ENCODE data around the gene RNF152.

RNF152 gene

DNA sequence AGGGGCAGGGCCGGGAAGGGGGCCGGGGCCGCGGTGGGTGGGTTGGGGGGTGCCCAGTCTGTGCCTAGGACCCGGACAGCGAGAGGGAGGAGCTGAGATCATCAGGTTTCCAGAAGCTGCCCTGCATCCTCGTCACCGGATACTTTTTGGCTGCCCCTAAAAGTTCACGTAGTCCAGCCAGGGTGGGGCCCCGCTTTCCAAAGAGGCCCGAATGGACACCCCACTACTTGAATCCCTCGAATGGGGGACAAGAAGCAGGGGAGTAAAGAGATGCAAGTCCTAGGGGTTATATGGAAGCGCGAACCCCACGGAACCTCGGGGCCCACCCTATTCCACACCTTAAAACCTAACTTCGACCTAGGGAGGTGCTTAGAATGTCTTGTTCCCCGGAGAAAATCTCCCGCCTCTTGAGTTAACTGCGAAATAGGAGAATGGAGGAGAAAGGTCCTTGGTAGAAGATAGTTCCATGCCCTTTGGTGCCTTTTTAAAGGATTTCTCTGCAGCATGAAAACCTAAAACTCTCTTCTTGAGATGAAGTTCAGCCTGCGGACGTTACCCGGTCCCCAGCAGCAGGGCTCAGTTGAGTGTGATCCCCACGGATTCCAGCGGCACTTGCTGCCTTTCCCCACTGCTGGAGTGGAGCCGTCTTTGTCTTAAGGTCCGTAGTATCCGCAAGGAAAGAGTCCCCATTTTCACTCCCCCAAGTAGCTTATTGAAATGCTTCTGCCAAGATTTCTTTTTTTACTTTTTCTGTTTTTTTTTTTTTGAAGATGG lies 2.1 kb upstream of the RNF152 start:
- DNase-seq (ENCODE audit: extremely low read depth, low read depth): no peak
- peak overlapping the region; percentile 94 for H3K4me3 ChIP-seq (replicated peaks; ENCODE audit: low read depth, low read length)
- no peak for TF ChIP-seq CTCF (IDR thresholded peaks at IDR 0.05; ENCODE audit: low read depth, low read length, missing control alignments)

GRCh38 chr18:61893971-61894750 lies 1.4 kb upstream of the RNF152 start:
- H3K4me3 ChIP-seq (replicated peaks; ENCODE audit: low read depth, low read length): peak overlapping the region; percentile 94
- no peak for TF ChIP-seq CTCF (IDR thresholded peaks at IDR 0.05; ENCODE audit: low read depth, low read length, missing control alignments)
- DNase-seq (ENCODE audit: extremely low read depth, low read depth): no peak

DNA sequence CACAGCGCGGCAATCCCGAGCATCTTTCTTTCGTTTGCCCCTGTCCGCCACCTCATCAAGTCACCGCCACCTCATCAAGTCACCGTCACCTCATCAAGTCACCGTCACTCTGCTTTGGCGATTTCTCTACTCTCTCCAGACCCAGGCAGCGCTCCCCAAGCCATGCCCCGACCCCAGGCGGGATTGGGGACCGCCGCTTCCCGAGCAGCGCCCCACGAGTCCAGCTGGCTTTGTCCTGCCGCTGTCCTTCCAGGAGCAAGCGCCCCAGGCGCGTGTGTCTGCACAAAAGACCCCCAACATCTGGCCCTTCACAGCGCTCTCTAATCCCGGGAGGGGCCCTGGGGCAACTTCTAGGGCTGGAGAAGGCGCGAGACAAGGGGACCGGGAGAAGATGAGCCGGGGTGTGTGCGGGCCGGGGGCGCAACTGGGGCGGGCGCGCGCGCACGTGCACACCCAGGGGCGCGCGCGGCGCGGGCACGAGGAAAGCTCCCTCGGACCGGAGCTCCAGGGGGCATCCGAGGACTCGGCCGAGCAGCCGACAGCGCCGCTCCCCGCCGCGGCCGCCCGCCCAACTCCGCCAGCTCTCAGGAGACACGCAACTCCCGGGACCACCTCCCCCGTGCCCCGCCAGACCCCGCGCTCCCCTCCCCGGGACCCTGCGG lies 633 bp upstream of the RNF152 start:
- peak overlapping the region; percentile 94 for H3K4me3 ChIP-seq (replicated peaks; ENCODE audit: low read depth, low read length)
- TF ChIP-seq CTCF (IDR thresholded peaks at IDR 0.05; ENCODE audit: low read depth, low read length, missing control alignments): no peak
- no peak for DNase-seq (ENCODE audit: extremely low read depth, low read depth)

GRCh38 chr18:61891894-61892293 lies 913 bp downstream of the RNF152 start:
- no peak for DNase-seq (ENCODE audit: extremely low read depth, low read depth)
- TF ChIP-seq CTCF (IDR thresholded peaks at IDR 0.05; ENCODE audit: low read depth, low read length, missing control alignments): no peak
- H3K4me3 ChIP-seq (replicated peaks; ENCODE audit: low read depth, low read length): peak overlapping the region; percentile 94

GRCh38 chr18:61891271-61891670 lies 1.5 kb downstream of the RNF152 start:
- DNase-seq (ENCODE audit: extremely low read depth, low read depth): no peak
- H3K4me3 ChIP-seq (replicated peaks; ENCODE audit: low read depth, low read length): no peak overlapping the region; the same call in 1 of the 2 replicates
- TF ChIP-seq CTCF (IDR thresholded peaks at IDR 0.05; ENCODE audit: low read depth, low read length, missing control alignments): no peak

DNA sequence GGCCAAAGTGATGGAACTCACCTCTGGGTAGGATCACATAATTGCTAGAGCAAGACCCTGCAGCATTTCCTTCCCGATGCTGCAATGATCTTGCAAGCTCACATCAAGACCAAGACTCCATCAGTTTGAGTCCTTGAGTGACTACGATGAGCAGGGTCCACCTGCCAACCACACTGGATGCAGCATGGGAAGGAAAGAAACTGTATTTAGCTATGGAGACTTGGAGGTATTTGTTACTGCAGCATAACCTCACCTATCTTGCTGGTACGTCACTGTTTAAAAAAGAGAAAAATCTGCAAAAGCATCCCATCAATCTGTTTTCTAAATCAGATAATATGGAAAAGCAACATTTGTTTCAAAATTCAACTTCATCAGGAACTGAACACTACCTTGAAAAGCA lies 2.5 kb downstream of the RNF152 start:
- no peak for TF ChIP-seq CTCF (IDR thresholded peaks at IDR 0.05; ENCODE audit: low read depth, low read length, missing control alignments)
- H3K4me3 ChIP-seq (replicated peaks; ENCODE audit: low read depth, low read length): no peak overlapping the region
- no peak for DNase-seq (ENCODE audit: extremely low read depth, low read depth)

All from HFF-Myc (cell line).